NCI-H2107 treated with DMSO at 0.1 percent for 48 hours (cell line): Measurements from ENCODE around the gene FOXJ1.
A peak's percentile ranks its signal among the peaks of the same experiment; 100 is the strongest.
"Not testable (repeated sequence)": the region's sequence is repeated elsewhere in the genome, so short reads cannot be mapped to it uniquely, and the experiment has no call there.

Experiments used
- DNase-seq: peaks from one replicate; lab custom pipeline; 2025; ENCODE audit not compliant: unreplicated experiment; lab: John Stamatoyannopoulos, UW

FOXJ1 gene

GRCh38 chr17:76141212-76142038, at the start of gene FOXJ1:
FOXJ1 (minus strand) TSS chr17:76141245; CDS start chr17:76140395, 850 bp downstream.
- DNase-seq: peak; percentile 85

- DNase-seq: no peak
Observed at GRCh38 chr17:76189741-76190140, 48.7 kb upstream of the FOXJ1 start.

- no peak for DNase-seq
Observed at GRCh38 chr17:76189247-76189646, 48.2 kb upstream of the FOXJ1 start.

GRCh38 chr17:76188213-76189016, 47.4 kb upstream of the FOXJ1 start:
- DNase-seq: no peak

GRCh38 chr17:76186774-76187173, 45.7 kb upstream of the FOXJ1 start:
- not testable (repeated sequence) for DNase-seq

- no peak for DNase-seq
Observed at GRCh38 chr17:76184290-76184689, 43.2 kb upstream of the FOXJ1 start.

- peak; percentile 51 for DNase-seq
Observed at GRCh38 chr17:76182016-76182764, 41.1 kb upstream of the FOXJ1 start.

GRCh38 chr17:76179496-76180467, 38.7 kb upstream of the FOXJ1 start:
- DNase-seq: no peak

- no peak for DNase-seq
Observed at GRCh38 chr17:76178124-76178523, 37.1 kb upstream of the FOXJ1 start.

GRCh38 chr17:76176701-76177574, 35.9 kb upstream of the FOXJ1 start:
- DNase-seq: no peak

- DNase-seq: no peak
Observed at GRCh38 chr17:76174037-76174436, 33.0 kb upstream of the FOXJ1 start.

- DNase-seq: no peak
Observed at GRCh38 chr17:76173474-76173873, 32.4 kb upstream of the FOXJ1 start.

- no peak for DNase-seq
Observed at GRCh38 chr17:76171706-76172105, 30.7 kb upstream of the FOXJ1 start.

GRCh38 chr17:76170114-76170513, 29.1 kb upstream of the FOXJ1 start:
- no peak for DNase-seq

- no peak for DNase-seq
Observed at GRCh38 chr17:76166906-76167305, 25.9 kb upstream of the FOXJ1 start.

GRCh38 chr17:76166168-76166567, 25.1 kb upstream of the FOXJ1 start:
- no peak for DNase-seq

- DNase-seq: no peak
Observed at GRCh38 chr17:76164331-76164730, 23.3 kb upstream of the FOXJ1 start.

- DNase-seq: no peak
Observed at GRCh38 chr17:76163919-76164318, 22.9 kb upstream of the FOXJ1 start.

- DNase-seq: no peak
Observed at GRCh38 chr17:76161619-76162266, 20.7 kb upstream of the FOXJ1 start.
